CD4-positive, alpha-beta T cell (primary cell): ENCODE measurements around the gene MYO15B. TPM values are rescaled to one million over a fixed set of nuclear protein-coding genes. Genes with fewer than 3 reads are reported as not detected.

Source experiments
- ATAC-seq: fragments of 200-7000 bp; cut with Tn5 transposase; one replicate; pipeline ENCODE4 v1.10.0; 2022; ENCODE audit warnings: mild to moderate bottlenecking; ENCODE audit not compliant: poor library complexity
- CTCF ChIA-PET: fragments of 350-600 bp; sonication (Branson Sonifier 250); formaldehyde crosslinking; loops from one replicate; lab custom pipeline; 2021; ENCODE audit warnings: antibody characterized with exemption, inconsistent platforms; lab: Charles Lee
- POLR2A ChIA-PET: fragments of 350-600 bp; sonication (Branson Sonifier 250); formaldehyde crosslinking; loops from one replicate; lab custom pipeline; 2021; ENCODE audit warnings: antibody characterized with exemption, inconsistent platforms; lab: Charles Lee
- DNase-seq, 14 experiments: peaks; one replicate each; pipeline ENCODE4 v3.0.0-alpha.2; 2013 to 2020; ENCODE audit warnings: mixed read lengths in 2 of 14
- H3K27ac ChIP-seq, 2 donors: one replicate each; pipeline versions ENCODE4 v1.5.1 to v1.7.0; 2013; ENCODE audit warnings: low read length in 2 of 2, low read depth in 1 of 2, mild to moderate bottlenecking in 1 of 2
- H3K27me3 ChIP-seq, 2 experiments: 1 replicate in 1 of 2; 2 replicates in 1 of 2; pipeline versions ENCODE4 v1.6.1 to v1.7.0; 2013; ENCODE audit warnings: low read length in 2 of 2, control low read depth in 1 of 2, mild to moderate bottlenecking in 1 of 2, moderate library complexity in 1 of 2; ENCODE audit not compliant: insufficient read depth in 2 of 2, control insufficient read depth in 1 of 2
- H3K36me3 ChIP-seq: one replicate; pipeline ENCODE4 v1.6.1; 2013; ENCODE audit warnings: low read length, control low read depth; ENCODE audit not compliant: insufficient read depth
- H3K4me1 ChIP-seq: one replicate; pipeline ENCODE4 v1.6.1; 2013; ENCODE audit warnings: low read length, control low read depth; ENCODE audit not compliant: insufficient read depth
- H3K4me3 ChIP-seq: one replicate; pipeline ENCODE4 v1.5.1; 2013; ENCODE audit warnings: mild to moderate bottlenecking, low read length, moderate library complexity
- H3K9me3 ChIP-seq, 2 experiments: 1 replicate in 1 of 2; 2 replicates in 1 of 2; pipeline versions ENCODE4 v1.6.1 to v1.7.0; 2013; ENCODE audit warnings: low read length in 2 of 2, mild to moderate bottlenecking in 2 of 2, control low read depth in 1 of 2, moderate library complexity in 1 of 2; ENCODE audit not compliant: control insufficient read depth in 1 of 2, insufficient read depth in 1 of 2
- H3K27ac Mint-ChIP-seq: one replicate; pipeline ENCODE4 v1.8.0; 2020; ENCODE audit warnings: mixed read lengths
- H3K27me3 Mint-ChIP-seq: one replicate; pipeline ENCODE4 v1.8.0; 2021; ENCODE audit warnings: mixed read lengths
- H3K36me3 Mint-ChIP-seq: one replicate; pipeline ENCODE4 v1.8.0; 2021; ENCODE audit warnings: low read depth, mixed read lengths
- H3K4me1 Mint-ChIP-seq: one replicate; pipeline ENCODE4 v1.8.0; 2021; ENCODE audit warnings: low read depth, mixed read lengths
- H3K4me3 Mint-ChIP-seq: one replicate; pipeline ENCODE4 v1.8.0; 2020; ENCODE audit warnings: mild to moderate bottlenecking, mixed read lengths
- H3K9me3 Mint-ChIP-seq: one replicate; pipeline ENCODE4 v1.8.0; 2020; ENCODE audit warnings: mixed read lengths
- CTCF ChIP-seq: fragments of 200-600 bp; IDR thresholded peaks from one replicate; pipeline ENCODE4 v1.8.0; 2022; ENCODE audit warnings: antibody characterized with exemption, mild to moderate bottlenecking
- intact Hi-C, 2 experiments: fragments of 100-400 bp; cut with DNase I in 1 of 2; cut with micrococcal nuclease in 1 of 2; formaldehyde crosslinking; loops; one replicate each; pipeline versions ENCODE4 v1.15.1 to v1.9.0; 2023 to 2025; cut with DNase I, micrococcal nuclease
- total RNA-seq, 174 experiments: library from RNA in 2 of 174; stranded (reverse) in 2 of 174; gene quantifications; one replicate each; pipeline ENCODE4 v1.2.3 and lab custom pipeline; 2021 to 2026

The MYO15B gene
- total RNA-seq, 2 experiments from 2014 or later, result 202 to 209 TPM

GRCh38 chr17:75640556-75641119 is 53.0 kb downstream of the MYO15B start:
- no peaks in the 10 kb centered on the region for H3K36me3 Mint-ChIP-seq
- Histone ChIP-seq H3K9me3 (no peaks in the 10 kb centered on the region), H3K27ac (no peak overlapping the region), H3K27me3 (no peaks in the 10 kb centered on the region), H3K36me3 (peaks cover 11% of the 10 kb centered on the region), H3K4me3 (no peak overlapping the region), H3K4me1 (no peaks in the 10 kb centered on the region)
- no peak overlapping the region for H3K27ac Mint-ChIP-seq
- ChIA-PET POLR2A (interaction anchor here (1.4 kb wide), 1 partner anchor 7 kb away, joined by 3 read pairs; the partner anchor contains the start of gene SMIM5), CTCF (interaction anchor here (0.9 to 1.4 kb wide), 2 partner anchors 8 to 113 kb away, joined by 3 to 5 read pairs; no protein-coding TSS in a partner anchor)
- no peak for DNase-seq
- TF ChIP-seq CTCF, result no peak
- no peaks in the 10 kb centered on the region for H3K27me3 Mint-ChIP-seq
- intact Hi-C loops, result no loop called here
- ATAC-seq, result no peak
- no peak overlapping the region for H3K4me3 Mint-ChIP-seq
- no peaks in the 10 kb centered on the region for H3K4me1 Mint-ChIP-seq
- H3K9me3 Mint-ChIP-seq, result no peaks in the 10 kb centered on the region

- Histone ChIP-seq H3K27ac (no peak overlapping the region), H3K36me3 (peaks cover 8% of the 10 kb centered on the region), H3K4me1 (peaks cover 5% of the 10 kb centered on the region), H3K27me3 (no peaks in the 10 kb centered on the region), H3K4me3 (no peak overlapping the region), H3K9me3 (no peaks in the 10 kb centered on the region)
- intact Hi-C loops, result no loop called here
- Mint-ChIP-seq H3K27me3 (no peaks in the 10 kb centered on the region), H3K36me3 (no peaks in the 10 kb centered on the region), H3K4me3 (no peak overlapping the region), H3K27ac (no peak overlapping the region), H3K9me3 (no peaks in the 10 kb centered on the region), H3K4me1 (no peaks in the 10 kb centered on the region)
- DNase-seq, result no peak
- ATAC-seq, result no peak
- ChIA-PET CTCF (interaction anchor here (0.9 to 1.4 kb wide), 2 partner anchors 9 to 112 kb away, joined by 3 to 5 read pairs; no protein-coding TSS in a partner anchor), POLR2A (interaction anchor here (1.4 kb wide), 1 partner anchor 8 kb away, joined by 3 read pairs; the partner anchor contains the start of gene SMIM5)
- TF ChIP-seq CTCF, result no peak
Measured at GRCh38 chr17:75641343-75641742, 53.7 kb downstream of the MYO15B start.

- no peaks in the 10 kb centered on the region for H3K27me3 ChIP-seq
- ChIA-PET CTCF (no interaction called here), POLR2A (no interaction called here)
- ATAC-seq, result no peak
- no peak overlapping the region for H3K27ac ChIP-seq
- Mint-ChIP-seq H3K36me3 (no peaks in the 10 kb centered on the region), H3K9me3 (no peaks in the 10 kb centered on the region), H3K4me3 (no peak overlapping the region), H3K27me3 (no peaks in the 10 kb centered on the region), H3K4me1 (no peaks in the 10 kb centered on the region), H3K27ac (no peak overlapping the region)
- H3K4me3 ChIP-seq, result no peak overlapping the region
- peaks cover 11% of the 10 kb centered on the region for H3K36me3 ChIP-seq
- no peak for DNase-seq
- no peak for TF ChIP-seq CTCF
- H3K4me1 ChIP-seq, result peaks cover 8% of the 10 kb centered on the region
- intact Hi-C loops, result no loop called here
- no peaks in the 10 kb centered on the region for H3K9me3 ChIP-seq
Measured at GRCh38 chr17:75642182-75642783, 54.7 kb downstream of the MYO15B start.
